ENCODE measurements around the gene C20orf144.

DNA sequence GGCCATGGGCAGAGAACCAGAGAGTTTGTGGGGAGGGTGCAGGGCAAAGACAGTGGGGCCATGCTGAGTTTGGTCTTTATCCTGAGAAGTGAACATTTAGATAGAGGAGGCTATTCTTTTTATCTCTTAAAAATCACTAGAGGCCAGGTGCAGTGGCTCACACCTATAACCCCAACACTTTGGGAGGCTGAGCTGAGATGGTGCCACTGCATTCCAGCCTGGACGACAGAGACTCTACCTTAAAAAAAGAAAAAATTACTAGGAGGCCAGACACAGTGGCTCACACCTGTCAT, 49.3 kb downstream of the C20orf144 start:
- no peak for TF ChIP-seq EP300 (IDR thresholded peaks at IDR 0.05)
- TF ChIP-seq, protein P1, sequence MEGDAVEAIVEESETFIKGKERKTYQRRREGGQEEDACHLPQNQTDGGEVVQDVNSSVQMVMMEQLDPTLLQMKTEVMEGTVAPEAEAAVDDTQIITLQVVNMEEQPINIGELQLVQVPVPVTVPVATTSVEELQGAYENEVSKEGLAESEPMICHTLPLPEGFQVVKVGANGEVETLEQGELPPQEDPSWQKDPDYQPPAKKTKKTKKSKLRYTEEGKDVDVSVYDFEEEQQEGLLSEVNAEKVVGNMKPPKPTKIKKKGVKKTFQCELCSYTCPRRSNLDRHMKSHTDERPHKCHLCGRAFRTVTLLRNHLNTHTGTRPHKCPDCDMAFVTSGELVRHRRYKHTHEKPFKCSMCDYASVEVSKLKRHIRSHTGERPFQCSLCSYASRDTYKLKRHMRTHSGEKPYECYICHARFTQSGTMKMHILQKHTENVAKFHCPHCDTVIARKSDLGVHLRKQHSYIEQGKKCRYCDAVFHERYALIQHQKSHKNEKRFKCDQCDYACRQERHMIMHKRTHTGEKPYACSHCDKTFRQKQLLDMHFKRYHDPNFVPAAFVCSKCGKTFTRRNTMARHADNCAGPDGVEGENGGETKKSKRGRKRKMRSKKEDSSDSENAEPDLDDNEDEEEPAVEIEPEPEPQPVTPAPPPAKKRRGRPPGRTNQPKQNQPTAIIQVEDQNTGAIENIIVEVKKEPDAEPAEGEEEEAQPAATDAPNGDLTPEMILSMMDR (IDR thresholded peaks at IDR 0.05), result no peak
- no peak for TF ChIP-seq POLR2A (IDR thresholded peaks at IDR 0.05; ENCODE audit: low read depth)

Data from esophagus muscularis mucosa (tissue), 4 donors.